ENCODE results near the gene CARD11.
A peak's percentile ranks its signal among the peaks of the same experiment; 100 is the strongest.

CARD11 gene

GRCh38 chr7:2980401-2981102, 63.1 kb downstream of the CARD11 start:
- DNase-seq = no peak

- DNase-seq = no peak
Observed at GRCh38 chr7:2979951-2980350, 63.7 kb downstream of the CARD11 start.

GRCh38 chr7:2979201-2979631, 64.5 kb downstream of the CARD11 start:
- no peak for DNase-seq

GRCh38 chr7:2978408-2978807, 65.3 kb downstream of the CARD11 start:
- DNase-seq = peak; percentile 79 to 84

GRCh38 chr7:2975821-2976371, 67.8 kb downstream of the CARD11 start:
- DNase-seq = no peak

- no peak for DNase-seq
Observed at GRCh38 chr7:2974093-2974819, 69.4 kb downstream of the CARD11 start.

- no peak for DNase-seq
Observed at GRCh38 chr7:2972835-2973161, 70.9 kb downstream of the CARD11 start.

- DNase-seq = no peak
Observed at GRCh38 chr7:2971914-2972834, 71.5 kb downstream of the CARD11 start.

- DNase-seq = no peak
Observed at GRCh38 chr7:2970861-2971260, 72.8 kb downstream of the CARD11 start.

GRCh38 chr7:2970307-2970664, 73.4 kb downstream of the CARD11 start:
- no peak for DNase-seq

GRCh38 chr7:2969398-2970306, 74.0 kb downstream of the CARD11 start:
- DNase-seq = no peak

GRCh38 chr7:2968616-2969397, 74.9 kb downstream of the CARD11 start:
- no peak for DNase-seq

- no peak for DNase-seq
Observed at GRCh38 chr7:2968176-2968575, 75.5 kb downstream of the CARD11 start.

- DNase-seq = no peak
Observed at GRCh38 chr7:2967705-2968104, 76.0 kb downstream of the CARD11 start.

GRCh38 chr7:2967253-2967652, 76.4 kb downstream of the CARD11 start:
- DNase-seq = no peak

- no peak for DNase-seq
Observed at GRCh38 chr7:2966466-2967078, 77.1 kb downstream of the CARD11 start.

GRCh38 chr7:2965745-2966270, 77.9 kb downstream of the CARD11 start:
- DNase-seq = no peak

GRCh38 chr7:2965301-2965700, 78.4 kb downstream of the CARD11 start:
- DNase-seq = no peak

GRCh38 chr7:2964208-2964607, 79.5 kb downstream of the CARD11 start:
- no peak for DNase-seq

GRCh38 chr7:2962865-2963264, 80.8 kb downstream of the CARD11 start:
- DNase-seq = no peak
